Measurements from ENCODE around the gene NKX6-2. TPM values are rescaled to one million over a fixed set of nuclear protein-coding genes. Genes with fewer than 3 reads are reported as not detected.

Gene NKX6-2
- total and polyA plus RNA-seq, 2 experiments from 2014 or later: 0.24 to 9.3 TPM

- no peak for TF ChIP-seq EZH2 (IDR thresholded peaks at IDR 0.05; ENCODE audit: low read depth, unreplicated experiment)
- TF ChIP-seq REST (IDR thresholded peaks at IDR 0.05; ENCODE audit: unreplicated experiment): no peak
Observed at GRCh38 chr10:132810807-132811700, 25.1 kb upstream of the NKX6-2 start (continued).

GRCh38 chr10:132810141-132810806 is 24.3 kb upstream of the NKX6-2 start:
- ATAC-seq (no peak), DNase-seq (ENCODE audit: low spot score) (no peak)
- H2AFZ ChIP-seq: no peak overlapping the region
- no peaks in the 10 kb centered on the region for H3K9me2 ChIP-seq (ENCODE audit: insufficient read depth)
- H3K27ac Mint-ChIP-seq: no peak overlapping the region
- peaks cover 3% of the 10 kb centered on the region; the same call in 1 of the 3 replicates for H3K4me1 Mint-ChIP-seq
- H3K27me3 ChIP-seq (ENCODE audit: insufficient read depth): no peaks in the 10 kb centered on the region
- H3K36me3 Mint-ChIP-seq (ENCODE audit: low read depth): no peaks in the 10 kb centered on the region
- H3K27me3 Mint-ChIP-seq (ENCODE audit: insufficient read depth, low read depth, poor library complexity): peaks cover 10% of the 10 kb centered on the region
- no peak overlapping the region for H3K27ac ChIP-seq (ENCODE audit: low read depth)
- no peaks in the 10 kb centered on the region for H3K79me2 ChIP-seq (replicated peaks; ENCODE audit: insufficient read depth)
- H3K4me2 ChIP-seq: no peak overlapping the region
- no peaks in the 10 kb centered on the region for H3K9me3 Mint-ChIP-seq
- no peaks in the 10 kb centered on the region for H3K36me3 ChIP-seq (ENCODE audit: insufficient read depth)
- no peak overlapping the region for H3K4me3 Mint-ChIP-seq
- TF ChIP-seq EZH2 (IDR thresholded peaks at IDR 0.05; ENCODE audit: low read depth, unreplicated experiment): no peak
- H4K20me1 ChIP-seq (replicated peaks; ENCODE audit: insufficient read depth): no peaks in the 10 kb centered on the region
- H3F3A ChIP-seq (replicated peaks; ENCODE audit: low read depth): no peaks in the 10 kb centered on the region
- no peaks in the 10 kb centered on the region for H3K4me1 ChIP-seq (ENCODE audit: insufficient read depth)
- H3K4me3 ChIP-seq: no peak overlapping the region

- Mint-ChIP-seq H3K27me3 (ENCODE audit: insufficient read depth, low read depth, poor library complexity) (peaks cover 10% of the 10 kb centered on the region), H3K4me3 (no peak overlapping the region), H3K4me1 (peaks cover 3% of the 10 kb centered on the region; the same call in 1 of the 3 replicates), H3K9me3 (no peaks in the 10 kb centered on the region), H3K36me3 (ENCODE audit: low read depth) (no peaks in the 10 kb centered on the region), H3K27ac (no peak overlapping the region)
- no peaks in the 10 kb centered on the region for H4K20me1 ChIP-seq (replicated peaks; ENCODE audit: insufficient read depth)
- H3K4me2 ChIP-seq: no peak overlapping the region
- H3F3A ChIP-seq (replicated peaks; ENCODE audit: low read depth): no peaks in the 10 kb centered on the region
- no peaks in the 10 kb centered on the region for H3K36me3 ChIP-seq (ENCODE audit: insufficient read depth)
- H3K27ac ChIP-seq (ENCODE audit: low read depth): no peak overlapping the region
- H3K27me3 ChIP-seq (ENCODE audit: insufficient read depth): no peaks in the 10 kb centered on the region
- no peak overlapping the region for H2AFZ ChIP-seq
- no peaks in the 10 kb centered on the region for H3K79me2 ChIP-seq (replicated peaks; ENCODE audit: insufficient read depth)
- no peak overlapping the region for H3K4me3 ChIP-seq
- H3K9me2 ChIP-seq (ENCODE audit: insufficient read depth): no peaks in the 10 kb centered on the region
- H3K4me1 ChIP-seq (ENCODE audit: insufficient read depth): no peaks in the 10 kb centered on the region
- DNase-seq (ENCODE audit: low spot score) (no peak), ATAC-seq (no peak; the same call in 2 of the 3 replicates)
- TF ChIP-seq EZH2 (IDR thresholded peaks at IDR 0.05; ENCODE audit: low read depth, unreplicated experiment): no peak
- no peak for TF ChIP-seq ZNF331 (CRISPR knock-in tag; IDR thresholded peaks at IDR 0.05; ENCODE audit: low read depth)
- TF ChIP-seq ETS1 (IDR thresholded peaks at IDR 0.05): no peak
- no peak for TF ChIP-seq EZH2phosphoT487 (IDR thresholded peaks at IDR 0.05; ENCODE audit: unreplicated experiment)
- no peak for TF ChIP-seq POLR2AphosphoS5 (IDR thresholded peaks at IDR 0.05; ENCODE audit: low read depth)
- TF ChIP-seq STAT1 (IDR thresholded peaks at IDR 0.05; ENCODE audit: unreplicated experiment): no peak
- no peak for TF ChIP-seq CREB1 (CRISPR knock-in tag; IDR thresholded peaks at IDR 0.05; ENCODE audit: low read depth)
- no peak for TF ChIP-seq CTCF (conservative IDR thresholded peaks at IDR 0.05; ENCODE audit: low read depth in 2 of 2)
Observed at GRCh38 chr10:132809232-132810140, 23.5 kb upstream of the NKX6-2 start.
